HG03565 (cell line): Measurements from ENCODE around the gene RNU6-9.
"Not testable (repeated sequence)": the region's sequence is repeated elsewhere in the genome, so short reads cannot be mapped to it uniquely, and the experiment has no call there.

Source experiments
- ATAC-seq: cut with Tn5 transposase; IDR thresholded peaks from one replicate; pipeline ENCODE4 v1.9.1; 2021; ENCODE audit warnings: mild to moderate bottlenecking, moderate library complexity; ENCODE audit not compliant: unreplicated experiment

RNU6-9 gene

GRCh38 chr19:892894-893689, at the start of gene RNU6-9, which contains the start of gene MED16:
Gene RNU6-9, plus strand, starts transcription at chr19:893484.
Gene MED16, minus strand, starts transcription at chr19:893187. Its CDS starts 2,056 bp downstream, at chr19:891131.
- peak; percentile 88 for ATAC-seq

GRCh38 chr19:843836-844545, 49.3 kb upstream of the RNU6-9 start:
- ATAC-seq: no peak

GRCh38 chr19:844546-844971, 48.7 kb upstream of the RNU6-9 start:
- no peak for ATAC-seq

GRCh38 chr19:845707-846521, 47.4 kb upstream of the RNU6-9 start:
- no peak for ATAC-seq

GRCh38 chr19:848386-848921, 44.8 kb upstream of the RNU6-9 start:
- ATAC-seq: no peak

GRCh38 chr19:849195-849594, 44.1 kb upstream of the RNU6-9 start:
- ATAC-seq: not testable (repeated sequence)

- no peak for ATAC-seq
These were observed 42.9 kb upstream of the RNU6-9 start for GRCh38 chr19:850221-850978.

- ATAC-seq: no peak
These were observed 42.3 kb upstream of the RNU6-9 start for GRCh38 chr19:850979-851335.

- ATAC-seq: no peak
These were observed 40.9 kb upstream of the RNU6-9 start, which contains the start of gene ELANE for GRCh38 chr19:852136-853013. Gene ELANE, plus strand, starts transcription at chr19:852303. Its CDS starts 26 bp downstream, at chr19:852329.

GRCh38 chr19:853014-853585, 40.2 kb upstream of the RNU6-9 start:
- no peak for ATAC-seq

GRCh38 chr19:853614-854220, 39.6 kb upstream of the RNU6-9 start:
- ATAC-seq: not testable (repeated sequence)

GRCh38 chr19:854549-854948, 38.7 kb upstream of the RNU6-9 start:
- ATAC-seq: no peak

- ATAC-seq: no peak
These were observed 38.1 kb upstream of the RNU6-9 start for GRCh38 chr19:855142-855541.

- ATAC-seq: no peak
These were observed 37.6 kb upstream of the RNU6-9 start for GRCh38 chr19:855566-856120.

GRCh38 chr19:858284-858683, 35.0 kb upstream of the RNU6-9 start:
- ATAC-seq: no peak

GRCh38 chr19:858868-859843, 34.1 kb upstream of the RNU6-9 start, which contains the start of gene CFD:
Gene CFD, plus strand, starts transcription at chr19:859664. Its CDS starts 26 bp downstream, at chr19:859690.
- no peak for ATAC-seq
